SK-N-MC (cell line): Measurements from ENCODE around the gene YTHDF1.
"Not testable (repeated sequence)": the region's sequence is repeated elsewhere in the genome, so short reads cannot be mapped to it uniquely, and the experiment has no call there.

Experiments used
- EZH2 ChIP-seq: fragments of 200-600 bp; sonication (generic); IDR thresholded peaks from one replicate; pipeline ENCODE4 v1.6.1; 2017; ENCODE audit warnings: antibody characterized with exemption
- FOXP2 ChIP-seq: optimal IDR thresholded peaks from 2 replicates; pipeline ENCODE3; 2011; ENCODE audit warnings: mild to moderate bottlenecking, moderate library complexity; ENCODE audit not compliant: insufficient read depth; ENCODE audit errors: extremely low read length, control extremely low read depth
- POLR2AphosphoS5 ChIP-seq: IDR thresholded peaks from 2 replicates; pipeline ENCODE4 v1.6.1; 2012; ENCODE audit warnings: mild to moderate bottlenecking, low read depth, low read length, borderline replicate concordance

DNA sequence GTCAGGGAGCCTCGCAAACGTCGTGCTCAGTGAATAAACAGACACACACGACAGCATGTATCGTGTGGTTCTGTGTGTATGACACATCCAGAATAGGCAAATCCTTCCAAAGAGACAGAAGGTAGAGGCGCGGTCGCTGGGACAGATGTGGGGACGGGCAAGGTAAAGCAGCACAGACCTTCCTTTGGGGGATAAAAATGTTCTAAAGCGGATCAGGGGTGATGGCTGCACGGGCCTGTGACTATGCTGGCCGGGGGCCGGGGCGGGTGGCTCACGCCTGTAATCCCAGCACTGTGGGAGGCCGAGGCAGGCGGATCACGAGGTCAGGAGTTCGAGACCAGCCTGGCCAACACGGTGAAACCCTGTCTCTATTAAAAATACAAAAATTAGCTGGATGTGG lies 56.7 kb downstream of the YTHDF1 start:
- not testable (repeated sequence) for TF ChIP-seq POLR2AphosphoS5, EZH2, FOXP2
